NCI-H2227 (cell line): Measurements from ENCODE around the gene USH2A.

Source experiments
- DNase-seq: peaks from one replicate; lab custom pipeline; 2025; ENCODE audit not compliant: unreplicated experiment; lab: John Stamatoyannopoulos, UW

Gene USH2A

GRCh38 chr1:215878128-215878527 lies 545.1 kb downstream of the USH2A start:
- no peak for DNase-seq

GRCh38 chr1:215877452-215877951 lies 545.7 kb downstream of the USH2A start:
- DNase-seq: no peak

GRCh38 chr1:215875712-215876111 lies 547.5 kb downstream of the USH2A start:
- no peak for DNase-seq

GRCh38 chr1:215875236-215875635 lies 548.0 kb downstream of the USH2A start:
- DNase-seq: no peak

- no peak for DNase-seq
These were observed 550.6 kb downstream of the USH2A start for GRCh38 chr1:215872658-215873057.

GRCh38 chr1:215868500-215868899 lies 554.7 kb downstream of the USH2A start:
- DNase-seq: no peak

- no peak for DNase-seq
These were observed 558.2 kb downstream of the USH2A start for GRCh38 chr1:215865060-215865459.

- DNase-seq: no peak
These were observed 559.5 kb downstream of the USH2A start for GRCh38 chr1:215863796-215864195.

GRCh38 chr1:215860833-215861232 lies 562.4 kb downstream of the USH2A start:
- no peak for DNase-seq

- no peak for DNase-seq
These were observed 565.9 kb downstream of the USH2A start for GRCh38 chr1:215857317-215857716.

GRCh38 chr1:215845234-215845891 lies 577.9 kb downstream of the USH2A start:
- DNase-seq: no peak

GRCh38 chr1:215844777-215845176 lies 578.5 kb downstream of the USH2A start:
- DNase-seq: no peak

- no peak for DNase-seq
These were observed 579.0 kb downstream of the USH2A start for GRCh38 chr1:215844266-215844665.

- DNase-seq: no peak
These were observed 580.3 kb downstream of the USH2A start for GRCh38 chr1:215842905-215843304.

GRCh38 chr1:215835951-215836350 lies 587.3 kb downstream of the USH2A start:
- no peak for DNase-seq

GRCh38 chr1:215833941-215834729 lies 589.1 kb downstream of the USH2A start:
- DNase-seq: no peak

- DNase-seq: no peak
These were observed 592.9 kb downstream of the USH2A start for GRCh38 chr1:215830226-215830810.

GRCh38 chr1:215825056-215825455 lies 598.2 kb downstream of the USH2A start:
- DNase-seq: no peak

- no peak for DNase-seq
These were observed 599.0 kb downstream of the USH2A start for GRCh38 chr1:215824245-215824644.

- DNase-seq: no peak
These were observed 604.1 kb downstream of the USH2A start for GRCh38 chr1:215819114-215819513.

GRCh38 chr1:215807911-215808436 lies 615.3 kb downstream of the USH2A start:
- no peak for DNase-seq

- DNase-seq: no peak
These were observed 616.0 kb downstream of the USH2A start for GRCh38 chr1:215807218-215807617.
